ENCODE measurements around the gene RAP1GAP.
A peak's percentile ranks its signal among the peaks of the same experiment; 100 is the strongest.

RAP1GAP gene

GRCh38 chr1:21624571-21625389, 44.4 kb downstream of the RAP1GAP start:
- no peak for DNase-seq

- DNase-seq: peak; percentile 10 to 41
Observed at GRCh38 chr1:21623410-21623961, 45.7 kb downstream of the RAP1GAP start.

GRCh38 chr1:21622466-21623315, 46.5 kb downstream of the RAP1GAP start:
- DNase-seq: no peak

GRCh38 chr1:21621761-21622436, 47.3 kb downstream of the RAP1GAP start:
- no peak for DNase-seq

GRCh38 chr1:21621051-21621450, 48.1 kb downstream of the RAP1GAP start:
- no peak for DNase-seq

GRCh38 chr1:21620496-21620895, 48.7 kb downstream of the RAP1GAP start:
- no peak for DNase-seq

- no peak for DNase-seq
Observed at GRCh38 chr1:21620011-21620410, 49.1 kb downstream of the RAP1GAP start.

GRCh38 chr1:21619375-21619947, 49.7 kb downstream of the RAP1GAP start:
- DNase-seq: no peak

GRCh38 chr1:21618561-21619374, 50.4 kb downstream of the RAP1GAP start:
- no peak for DNase-seq

GRCh38 chr1:21618059-21618458, 51.1 kb downstream of the RAP1GAP start:
- no peak for DNase-seq

- no peak for DNase-seq
Observed at GRCh38 chr1:21617126-21617738, 51.9 kb downstream of the RAP1GAP start.

- DNase-seq: no peak
Observed at GRCh38 chr1:21616372-21616771, 52.8 kb downstream of the RAP1GAP start.

GRCh38 chr1:21614419-21615115, 54.6 kb downstream of the RAP1GAP start:
- no peak for DNase-seq

- no peak for DNase-seq
Observed at GRCh38 chr1:21613072-21613867, 55.9 kb downstream of the RAP1GAP start.

GRCh38 chr1:21612057-21612456, 57.1 kb downstream of the RAP1GAP start:
- DNase-seq: no peak

- DNase-seq: no peak
Observed at GRCh38 chr1:21610989-21611785, 58.0 kb downstream of the RAP1GAP start.

- DNase-seq: no peak
Observed at GRCh38 chr1:21610027-21610426, 59.1 kb downstream of the RAP1GAP start.

- no peak for DNase-seq
Observed at GRCh38 chr1:21608798-21609197, 60.4 kb downstream of the RAP1GAP start.
